DMS53 treated with DMSO at 0.1 percent for 48 hours (cell line): ENCODE data around the gene APC2.

Experiments used
- DNase-seq: peaks from one replicate; lab custom pipeline; 2025; ENCODE audit not compliant: unreplicated experiment; lab: John Stamatoyannopoulos, UW

APC2 gene

GRCh38 chr19:1449467-1450442 lies at the start of gene APC2:
Gene APC2, plus strand, starts transcription at chr19:1450121. Its CDS starts 2,881 bp downstream, at chr19:1453002.
- DNase-seq = no peak

DNA sequence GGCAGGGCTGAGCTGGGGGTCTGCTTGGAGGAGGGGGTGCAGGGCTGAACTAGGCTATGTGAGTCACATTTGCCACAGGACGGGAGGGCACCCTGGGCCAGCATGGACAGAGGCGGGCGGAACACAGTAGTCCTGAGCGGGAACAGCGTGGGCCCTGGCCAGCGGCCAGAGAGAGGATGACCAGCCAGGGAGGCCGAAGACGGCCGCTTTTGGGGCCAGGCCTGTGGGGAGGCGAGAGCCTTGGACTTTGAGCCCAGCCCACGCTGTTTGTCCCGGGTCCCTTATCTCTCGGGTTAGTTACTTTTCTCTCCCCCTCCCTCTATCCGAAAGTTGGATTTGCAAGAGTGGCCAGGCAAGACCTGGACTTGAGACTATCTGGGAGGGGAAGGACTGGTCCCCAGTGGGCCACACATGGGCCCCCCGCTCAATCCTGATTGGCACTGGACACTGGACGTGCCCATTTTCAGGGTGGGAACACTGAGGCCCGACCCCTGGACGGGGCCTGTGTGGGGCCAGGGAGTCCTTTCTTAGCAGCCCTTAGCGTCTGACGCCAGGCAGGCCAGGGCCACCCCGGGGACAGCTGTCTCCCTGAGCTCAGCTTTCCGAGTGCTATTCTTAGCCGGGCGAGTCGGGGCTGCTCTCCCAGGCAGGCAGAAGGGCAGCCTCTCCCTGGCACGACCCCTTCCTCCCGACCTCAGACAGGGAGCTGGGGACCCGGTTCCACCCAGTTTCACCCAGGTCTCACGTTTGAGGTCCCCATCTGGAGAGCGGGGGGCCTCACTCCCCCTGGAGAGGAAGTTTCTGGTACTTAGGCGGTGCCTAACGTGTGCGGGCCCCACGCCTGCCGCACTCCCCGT lies 49.4 kb upstream of the APC2 start:
- peak; percentile 16 for DNase-seq

- no peak for DNase-seq
These were observed 48.6 kb upstream of the APC2 start, which contains the start of gene GAMT for GRCh38 chr19:1401138-1401888. Gene GAMT, minus strand, starts transcription at chr19:1401542. Its CDS starts 66 bp downstream, at chr19:1401476.

GRCh38 chr19:1401889-1402217 lies 48.1 kb upstream of the APC2 start:
- no peak for DNase-seq

GRCh38 chr19:1402411-1403070 lies 47.4 kb upstream of the APC2 start:
- no peak for DNase-seq

DNA sequence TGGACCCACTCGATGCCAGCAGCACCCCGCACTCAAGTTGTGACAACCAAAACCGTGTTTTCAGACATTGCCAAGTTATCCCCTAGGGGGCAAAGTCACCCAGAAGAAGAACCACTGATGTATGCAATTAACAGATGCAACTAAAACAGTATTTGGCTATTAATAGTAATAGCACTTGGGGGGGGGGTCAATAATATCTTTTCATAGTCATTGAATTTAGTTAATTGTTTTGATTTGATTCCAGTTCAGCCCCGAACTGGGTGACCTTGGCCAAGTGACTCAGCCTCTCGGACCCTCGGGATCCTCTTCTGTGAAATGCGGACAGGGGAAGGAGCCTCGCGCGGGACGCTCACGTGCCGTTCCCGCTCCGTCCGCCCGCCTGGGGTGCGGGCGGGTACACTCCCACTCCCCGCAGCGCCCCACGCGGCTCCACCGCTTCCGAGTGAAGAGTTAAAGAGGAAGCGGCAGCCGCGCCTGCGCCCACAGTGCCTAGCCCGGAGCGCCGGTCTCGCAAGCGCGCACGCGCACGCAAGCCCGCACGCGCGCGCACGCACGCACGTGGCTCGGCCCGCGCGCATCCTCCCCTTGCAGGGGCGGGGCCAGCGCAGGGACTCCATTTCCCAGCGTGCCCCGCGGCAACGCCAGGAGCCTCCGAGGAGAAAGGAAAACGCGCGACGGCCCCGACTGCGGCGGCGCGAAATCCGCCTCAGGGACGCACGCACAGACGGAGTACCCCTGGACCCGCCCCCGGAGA lies 43.0 kb upstream of the APC2 start:
- DNase-seq = peak; percentile 78

GRCh38 chr19:1407528-1408299 lies 42.2 kb upstream of the APC2 start, which contains the start of gene DAZAP1:
Gene DAZAP1, plus strand, starts transcription at chr19:1407586. Its CDS starts 188 bp downstream, at chr19:1407774.
- DNase-seq = no peak

DNA sequence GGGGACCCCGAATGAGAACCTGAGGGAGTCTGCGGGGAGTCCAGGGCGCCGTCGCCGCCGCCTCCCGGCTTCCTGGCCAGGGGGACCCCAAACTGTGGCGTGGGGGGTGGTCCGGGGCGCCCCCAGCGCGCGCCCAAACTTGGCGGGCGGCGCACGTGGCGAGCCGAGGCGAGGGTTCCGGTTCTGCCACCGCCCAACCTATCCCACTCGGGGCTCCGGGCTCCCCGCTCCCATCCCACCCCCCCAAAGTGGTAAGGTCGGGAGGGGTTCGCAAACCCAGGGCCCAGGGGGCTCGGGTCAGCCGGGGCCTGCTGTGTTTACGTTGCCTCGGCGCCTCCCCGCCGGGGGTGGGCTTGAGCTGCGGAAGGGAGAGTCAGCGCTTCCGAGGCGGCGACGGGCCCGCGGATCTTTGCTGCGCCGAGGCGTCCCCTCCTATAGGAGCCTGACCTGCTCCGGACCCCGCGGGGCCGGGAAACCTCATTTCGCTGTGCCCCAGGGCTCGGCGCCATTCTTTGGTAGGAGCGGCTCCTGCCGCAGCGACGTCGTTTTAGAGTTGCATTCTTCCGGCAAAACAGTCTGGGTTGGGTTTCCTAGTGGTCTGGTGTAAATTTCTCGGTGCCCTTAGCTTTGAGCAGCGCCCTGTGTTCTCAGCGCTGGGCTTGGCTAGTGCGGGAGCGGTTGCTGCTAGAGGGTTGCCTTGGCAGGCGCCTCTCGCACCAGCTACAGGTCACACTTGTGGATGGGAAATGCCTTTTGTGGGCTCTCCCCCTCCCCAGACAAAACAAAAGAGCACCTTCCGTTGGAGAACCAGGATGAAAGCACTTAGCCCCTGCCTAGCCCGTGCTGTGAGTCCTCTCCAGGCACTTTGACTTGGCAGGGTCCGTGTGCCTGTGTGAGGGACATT lies 41.4 kb upstream of the APC2 start:
- no peak for DNase-seq

DNA sequence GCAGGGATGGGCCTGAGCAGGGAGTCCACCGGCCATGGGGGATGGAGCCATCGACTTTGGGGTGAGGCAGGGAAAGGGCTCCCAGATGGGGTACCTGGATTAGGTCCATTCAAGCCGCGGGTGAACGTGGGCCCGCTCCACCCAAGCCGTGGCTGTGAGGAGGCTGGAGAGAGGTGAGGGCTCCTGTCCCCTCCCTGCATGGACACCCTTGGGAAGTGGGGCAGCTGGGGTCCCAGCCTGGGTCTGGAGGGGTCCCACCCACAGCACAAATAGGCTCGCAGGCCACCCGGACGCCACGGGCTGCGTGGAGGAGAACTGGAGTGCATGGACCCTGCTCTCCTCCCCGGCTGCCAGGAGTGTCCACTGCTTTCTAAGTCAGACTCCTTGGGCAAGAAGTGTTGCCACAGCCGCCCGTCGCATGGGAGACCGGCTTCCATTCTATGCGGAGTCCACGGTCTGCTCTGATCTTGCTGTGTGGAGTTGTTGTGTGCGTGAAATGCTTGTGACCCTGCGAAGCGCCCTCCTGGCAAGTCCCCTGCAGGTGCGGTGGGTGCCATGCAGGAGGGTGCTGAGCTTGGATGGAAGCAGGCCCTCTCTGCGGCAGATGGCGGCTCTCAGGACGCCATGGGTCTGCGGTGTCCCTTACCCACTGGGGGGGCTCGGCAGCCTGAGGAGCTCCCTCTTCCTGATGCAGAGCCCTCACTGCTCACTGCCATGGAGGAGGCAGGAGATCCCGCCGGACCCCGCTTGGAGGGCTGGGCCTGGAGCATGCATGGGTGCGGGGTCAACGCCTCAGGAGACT lies 40.5 kb upstream of the APC2 start:
- DNase-seq = no peak

DNA sequence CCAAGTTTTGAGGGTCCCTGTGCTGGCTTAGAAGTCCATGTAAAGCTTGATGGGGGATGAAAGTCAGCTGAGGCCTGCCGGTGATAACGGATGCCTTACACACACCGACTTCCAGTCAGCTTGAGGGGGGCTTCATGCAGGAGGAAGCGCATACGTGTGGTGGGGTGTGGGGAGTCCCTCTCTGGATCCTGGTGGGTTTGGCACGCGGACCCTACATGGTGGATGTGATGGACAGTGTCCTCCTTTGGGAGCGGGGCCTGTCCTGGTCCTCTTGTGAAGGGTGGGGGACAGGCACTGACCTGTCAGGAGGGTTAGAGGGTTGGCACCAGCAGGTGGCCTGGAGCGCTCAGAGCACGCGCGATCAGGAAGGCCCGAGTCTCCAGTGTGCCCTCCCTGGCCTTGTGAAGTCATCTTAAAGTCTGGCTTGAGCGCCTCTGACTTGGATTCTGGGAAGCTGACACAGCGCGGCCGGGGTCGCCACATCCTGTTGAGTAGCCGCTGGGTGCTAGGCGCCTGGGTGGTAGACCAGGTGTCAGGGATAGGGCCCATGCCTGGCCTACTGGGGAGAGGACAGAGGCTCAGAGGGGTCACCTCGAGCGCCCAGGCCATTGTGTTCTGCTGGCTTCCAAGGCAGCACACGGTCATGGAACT lies 39.7 kb upstream of the APC2 start:
- no peak for DNase-seq

DNA sequence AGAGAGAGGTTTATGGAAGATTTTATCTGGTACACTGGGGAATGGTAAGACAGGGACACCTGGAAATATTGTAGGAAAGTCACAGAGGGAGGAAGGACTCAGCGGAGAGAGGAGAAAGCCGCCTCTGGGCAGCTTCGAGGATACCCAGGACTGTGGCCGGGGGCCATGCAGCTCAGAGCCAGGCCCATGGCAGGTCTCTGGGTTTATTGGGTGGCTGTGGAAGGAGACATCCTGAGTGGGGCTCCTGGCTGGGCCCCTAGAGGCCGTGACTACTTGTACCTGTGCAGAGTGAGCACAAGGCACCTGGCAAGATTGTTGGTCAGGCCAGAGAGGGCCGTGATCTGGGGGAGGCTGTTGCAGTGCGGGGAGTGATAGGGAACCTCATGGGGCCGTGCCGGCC lies 39.1 kb upstream of the APC2 start:
- no peak for DNase-seq

- DNase-seq = no peak
These were observed 38.4 kb upstream of the APC2 start for GRCh38 chr19:1411255-1412191.

- DNase-seq = no peak
These were observed 37.5 kb upstream of the APC2 start for GRCh38 chr19:1412323-1412923.

GRCh38 chr19:1412995-1413800 lies 36.7 kb upstream of the APC2 start:
- no peak for DNase-seq
